Erythroblast (primary cell): ENCODE data around the gene GIMAP5.

ENCODE experiments used
- GATA1 ChIP-seq: IDR thresholded peaks from 2 replicates; pipeline ENCODE4 v1.6.1; 2011; ENCODE audit warnings: low read depth, mild to moderate bottlenecking, control low read depth, low read length, moderate library complexity
- POLR2A ChIP-seq: IDR thresholded peaks from 2 replicates; pipeline ENCODE4 v1.6.1; 2011; ENCODE audit warnings: mild to moderate bottlenecking, low read length

DNA sequence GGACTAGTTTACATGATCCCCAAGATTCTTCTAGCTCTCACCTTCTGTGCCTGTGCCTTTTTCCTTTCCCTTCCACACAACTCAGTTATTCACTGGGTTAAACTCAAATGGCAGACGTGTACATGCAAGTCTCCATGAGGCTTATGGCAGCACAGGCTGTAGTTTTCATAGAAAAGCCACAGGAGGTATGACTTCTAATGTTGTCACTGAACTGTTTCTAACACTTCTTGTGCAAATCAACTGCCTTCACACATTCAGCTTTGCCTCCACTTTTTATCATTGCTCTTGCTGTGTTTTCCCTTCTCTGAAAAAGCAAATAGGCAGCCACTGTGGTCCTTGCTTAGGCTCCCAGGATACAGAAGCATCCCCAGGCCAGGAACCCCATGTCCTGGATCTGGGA, 5.3 kb upstream of the GIMAP5 start:
- TF ChIP-seq POLR2A (no peak), GATA1 (no peak)
